ENCODE measurements around the gene CLCN3.
"Not testable (repeated sequence)": the region's sequence is repeated elsewhere in the genome, so short reads cannot be mapped to it uniquely, and the experiment has no call there.

DNA sequence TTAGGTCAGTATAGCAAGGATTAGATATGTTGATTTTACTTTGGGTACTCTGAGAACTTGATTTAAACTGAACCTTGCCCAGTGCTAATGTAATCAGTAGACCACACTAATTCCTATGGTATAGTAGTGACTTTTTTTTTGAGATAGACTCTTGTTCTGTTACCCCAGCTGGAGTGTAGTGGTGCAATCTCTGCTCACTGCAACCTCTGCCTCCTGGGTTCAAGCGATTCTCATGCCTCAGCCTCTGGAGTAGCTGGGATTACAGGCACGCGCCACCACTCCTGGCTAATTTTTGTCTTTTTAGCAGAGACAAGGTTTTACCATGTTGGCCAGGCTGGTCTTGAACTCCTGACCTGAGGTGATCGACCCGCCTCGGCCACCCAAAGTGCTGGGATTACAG lies 3.6 kb downstream of the CLCN3 start:
- not testable (repeated sequence) for TF ChIP-seq CTCF (IDR thresholded peaks at IDR 0.05; ENCODE audit: low read length); EZH2phosphoT487 (IDR thresholded peaks at IDR 0.05; ENCODE audit: low read length); EZH2 (optimal IDR thresholded peaks at IDR 0.05; ENCODE audit: low read depth, low read length)
